Glutamatergic neuron (in vitro differentiated cells): Measurements from ENCODE around the gene PDE2A. TPM values are rescaled to one million over a fixed set of nuclear protein-coding genes. Genes with fewer than 3 reads are reported as not detected.

Source experiments
- DNase-seq: peaks from one replicate; pipeline ENCODE4 v3.0.0; 2022
- H3K27ac Mint-ChIP-seq: one replicate; pipeline ENCODE4 v1.8.0; 2020; ENCODE audit warnings: mild to moderate bottlenecking, mixed read lengths, inconsistent platforms; ENCODE audit not compliant: unreplicated experiment
- H3K27me3 Mint-ChIP-seq: one replicate; pipeline ENCODE4 v1.8.0; 2020; ENCODE audit warnings: mild to moderate bottlenecking, moderate library complexity, mixed read lengths, inconsistent platforms; ENCODE audit not compliant: unreplicated experiment
- H3K36me3 Mint-ChIP-seq: one replicate; pipeline ENCODE4 v1.8.0; 2020; ENCODE audit warnings: mild to moderate bottlenecking, mixed read lengths, inconsistent platforms; ENCODE audit not compliant: unreplicated experiment
- H3K4me1 Mint-ChIP-seq: one replicate; pipeline ENCODE4 v1.8.0; 2020; ENCODE audit warnings: mild to moderate bottlenecking, low read depth, mixed read lengths, inconsistent platforms; ENCODE audit not compliant: unreplicated experiment
- H3K4me3 Mint-ChIP-seq: one replicate; pipeline ENCODE4 v1.8.0; 2020; ENCODE audit warnings: mild to moderate bottlenecking, mixed read lengths, inconsistent platforms; ENCODE audit not compliant: unreplicated experiment
- H3K9me3 Mint-ChIP-seq: one replicate; pipeline ENCODE4 v1.8.0; 2020; ENCODE audit warnings: mild to moderate bottlenecking, moderate library complexity, mixed read lengths, inconsistent platforms; ENCODE audit not compliant: unreplicated experiment
- total RNA-seq: library from RNA; stranded (reverse); fragmentation: NEBNext Ultra II Directional; extraction: Animal tissue kit (Norgen Biotek cat#: 25700); gene quantifications from one replicate; pipeline ENCODE4 v1.2.1, GENCODE V29; 2021; ENCODE audit not compliant: unreplicated experiment
- TF ChIP-seq, protein P1 (sequence below): fragments of 200-600 bp; sonication (generic); IDR thresholded peaks from one replicate; pipeline ENCODE4 v1.5.0; 2021; ENCODE audit not compliant: partially characterized antibody, unreplicated experiment

PDE2A gene
- total RNA-seq, 1 donor from 2014 or later = 16.9 TPM

DNA sequence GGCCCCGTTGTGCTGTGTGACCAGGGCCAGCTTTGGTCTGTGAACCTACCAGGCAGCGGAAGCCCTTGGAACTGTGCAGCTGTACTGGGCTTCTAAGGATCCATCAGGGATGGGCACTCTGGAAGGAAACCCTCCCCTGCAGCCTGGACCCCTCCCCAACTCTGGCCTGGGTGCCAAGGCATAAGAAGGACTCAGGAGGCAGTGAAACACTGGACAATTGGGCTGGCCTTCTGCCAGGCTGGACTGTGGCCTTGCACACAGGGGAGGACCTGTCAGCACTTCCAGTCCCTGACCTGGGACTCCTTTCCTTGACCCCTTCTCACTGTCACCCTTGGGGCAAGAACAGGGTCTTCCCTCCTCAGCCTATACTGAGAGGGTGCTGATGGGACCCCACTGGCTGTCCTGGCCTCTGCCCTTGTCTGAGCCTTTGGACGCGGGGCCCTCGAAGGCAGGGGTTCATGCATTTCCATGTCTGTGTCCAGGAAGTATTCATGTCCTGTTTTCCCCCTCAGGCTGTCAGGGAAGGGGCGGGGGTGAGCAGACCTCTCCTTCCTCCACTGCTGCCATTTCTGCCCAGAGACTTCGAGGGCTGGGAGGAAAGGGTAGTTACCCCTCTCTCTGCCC lies 39.6 kb downstream of the PDE2A start:
- Mint-ChIP-seq H3K9me3 (peaks cover 8% of the 10 kb centered on the region), H3K36me3 (no peaks in the 10 kb centered on the region), H3K27ac (no peak overlapping the region), H3K27me3 (peaks cover 14% of the 10 kb centered on the region), H3K4me1 (peaks cover 30% of the 10 kb centered on the region), H3K4me3 (no peak overlapping the region)
- TF ChIP-seq, protein P1, sequence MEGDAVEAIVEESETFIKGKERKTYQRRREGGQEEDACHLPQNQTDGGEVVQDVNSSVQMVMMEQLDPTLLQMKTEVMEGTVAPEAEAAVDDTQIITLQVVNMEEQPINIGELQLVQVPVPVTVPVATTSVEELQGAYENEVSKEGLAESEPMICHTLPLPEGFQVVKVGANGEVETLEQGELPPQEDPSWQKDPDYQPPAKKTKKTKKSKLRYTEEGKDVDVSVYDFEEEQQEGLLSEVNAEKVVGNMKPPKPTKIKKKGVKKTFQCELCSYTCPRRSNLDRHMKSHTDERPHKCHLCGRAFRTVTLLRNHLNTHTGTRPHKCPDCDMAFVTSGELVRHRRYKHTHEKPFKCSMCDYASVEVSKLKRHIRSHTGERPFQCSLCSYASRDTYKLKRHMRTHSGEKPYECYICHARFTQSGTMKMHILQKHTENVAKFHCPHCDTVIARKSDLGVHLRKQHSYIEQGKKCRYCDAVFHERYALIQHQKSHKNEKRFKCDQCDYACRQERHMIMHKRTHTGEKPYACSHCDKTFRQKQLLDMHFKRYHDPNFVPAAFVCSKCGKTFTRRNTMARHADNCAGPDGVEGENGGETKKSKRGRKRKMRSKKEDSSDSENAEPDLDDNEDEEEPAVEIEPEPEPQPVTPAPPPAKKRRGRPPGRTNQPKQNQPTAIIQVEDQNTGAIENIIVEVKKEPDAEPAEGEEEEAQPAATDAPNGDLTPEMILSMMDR = no peak
- no peak for DNase-seq

DNA sequence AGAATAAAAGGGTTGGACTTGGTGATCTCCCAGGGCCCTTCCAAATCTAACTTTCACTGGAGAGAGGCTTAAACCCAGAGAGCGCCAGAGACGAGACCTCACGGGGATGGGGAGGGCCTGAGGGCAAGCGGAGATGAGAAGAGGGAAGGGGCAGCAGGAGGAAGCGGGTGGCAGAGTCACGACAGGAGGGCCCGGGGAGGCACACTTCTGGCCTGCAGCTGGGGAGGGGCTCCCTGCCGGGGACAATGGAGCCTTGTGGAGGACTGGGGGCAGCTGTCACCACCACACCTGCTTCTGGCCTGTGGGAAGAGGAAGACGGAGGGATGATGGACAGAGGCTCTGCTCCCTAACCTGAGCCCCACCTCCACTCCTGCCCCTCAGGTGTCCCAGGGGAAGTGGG lies 40.2 kb downstream of the PDE2A start:
- TF ChIP-seq, protein P1 = no peak
- no peak overlapping the region for H3K4me3 Mint-ChIP-seq
- H3K4me1 Mint-ChIP-seq = peaks cover 33% of the 10 kb centered on the region
- DNase-seq = no peak
- peaks cover 8% of the 10 kb centered on the region for H3K9me3 Mint-ChIP-seq
- H3K27ac Mint-ChIP-seq = no peak overlapping the region
- peaks cover 14% of the 10 kb centered on the region for H3K27me3 Mint-ChIP-seq
- no peaks in the 10 kb centered on the region for H3K36me3 Mint-ChIP-seq

DNA sequence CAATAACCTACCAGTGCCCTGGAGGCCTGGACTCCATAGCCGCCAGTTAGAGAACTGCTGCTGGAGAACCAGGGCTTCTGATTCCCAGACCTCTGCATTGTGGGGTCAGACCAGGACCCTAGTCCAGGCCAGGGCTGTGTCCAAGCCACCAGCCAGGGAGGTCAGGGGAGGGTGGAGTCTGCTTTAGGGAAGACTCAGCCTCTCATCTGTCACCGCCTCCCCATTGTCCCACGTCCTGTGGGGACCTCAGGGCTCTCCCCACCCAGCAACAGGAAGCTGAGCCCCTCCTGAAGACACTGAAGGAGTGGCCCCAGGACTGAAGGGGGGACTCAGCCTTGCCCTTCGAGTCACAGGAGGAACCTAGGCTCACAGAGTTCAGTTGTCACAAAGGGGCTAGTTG lies 41.2 kb downstream of the PDE2A start:
- peaks cover 17% of the 10 kb centered on the region for H3K27me3 Mint-ChIP-seq
- no peaks in the 10 kb centered on the region for H3K36me3 Mint-ChIP-seq
- H3K9me3 Mint-ChIP-seq = peaks cover 10% of the 10 kb centered on the region
- H3K4me3 Mint-ChIP-seq = no peak overlapping the region
- DNase-seq = no peak
- no peak overlapping the region for H3K27ac Mint-ChIP-seq
- TF ChIP-seq, protein P1 = no peak
- peaks cover 36% of the 10 kb centered on the region for H3K4me1 Mint-ChIP-seq

DNA sequence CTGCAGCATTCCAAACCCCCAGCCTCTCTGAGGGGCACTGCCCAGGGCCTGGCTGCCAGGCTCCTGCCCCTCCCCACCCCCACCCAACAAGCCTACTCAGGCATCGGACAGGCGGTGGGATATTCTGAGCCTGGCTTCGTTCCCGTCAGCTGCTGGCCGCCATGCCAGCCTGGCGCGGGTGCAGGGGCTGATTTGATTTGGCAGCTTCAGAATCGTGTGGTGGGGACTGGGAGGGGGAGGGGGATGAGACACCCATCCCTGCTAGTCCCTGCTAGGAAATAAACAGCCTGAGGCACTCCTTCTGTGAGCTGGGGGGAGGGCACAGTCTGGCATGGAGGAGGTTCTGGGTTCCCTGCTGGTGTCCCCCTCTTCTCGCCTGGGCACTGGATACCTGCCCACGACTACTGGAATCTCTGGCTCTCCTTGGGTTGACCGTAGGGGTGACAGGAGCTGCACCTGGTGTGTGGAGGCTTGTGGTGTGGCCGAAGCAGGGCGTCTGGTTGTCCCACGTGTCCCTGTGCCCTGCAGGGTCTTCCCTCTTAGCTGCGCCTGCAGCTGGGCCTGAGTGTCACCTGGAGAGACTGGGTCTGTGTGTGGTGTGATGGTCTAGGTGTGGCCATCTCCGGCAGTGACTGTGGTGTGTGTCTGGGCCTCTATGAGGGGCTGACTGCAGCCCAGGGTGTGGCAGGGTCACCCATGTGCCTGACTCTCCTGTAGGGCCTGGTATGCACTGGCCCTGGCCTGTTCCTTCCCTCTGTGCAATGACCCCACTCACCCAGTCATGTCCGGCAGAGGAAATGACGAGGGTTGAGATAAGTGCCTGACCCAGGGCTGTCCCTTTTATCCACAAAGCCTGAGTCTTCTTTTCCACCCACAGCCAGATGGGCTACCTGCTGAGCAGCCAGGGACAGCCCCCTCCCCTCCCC lies 42.2 kb downstream of the PDE2A start:
- Mint-ChIP-seq H3K9me3 (peaks cover 10% of the 10 kb centered on the region), H3K4me3 (no peak overlapping the region), H3K36me3 (no peaks in the 10 kb centered on the region), H3K27me3 (peaks cover 17% of the 10 kb centered on the region), H3K4me1 (peaks cover 32% of the 10 kb centered on the region), H3K27ac (no peak overlapping the region)
- no peak for DNase-seq
- TF ChIP-seq, protein P1 = no peak
